OCI-M1 (cell line): Measurements from ENCODE around the gene B4GALT1.

Source experiments
- DNase-seq: peaks from one replicate; lab custom pipeline; 2025; lab: John Stamatoyannopoulos, UW

Gene B4GALT1

GRCh38 chr9:33139421-33140228, 27.5 kb downstream of the B4GALT1 start:
- DNase-seq = no peak

GRCh38 chr9:33138768-33139167, 28.4 kb downstream of the B4GALT1 start:
- DNase-seq = no peak

GRCh38 chr9:33137781-33138264, 29.3 kb downstream of the B4GALT1 start:
- no peak for DNase-seq

- no peak for DNase-seq
Measured at GRCh38 chr9:33136721-33137670, 30.1 kb downstream of the B4GALT1 start.

GRCh38 chr9:33135470-33135958, 31.6 kb downstream of the B4GALT1 start:
- DNase-seq = no peak

GRCh38 chr9:33135031-33135461, 32.1 kb downstream of the B4GALT1 start:
- DNase-seq = no peak

- no peak for DNase-seq
Measured at GRCh38 chr9:33133186-33133585, 34.0 kb downstream of the B4GALT1 start.

- DNase-seq = no peak
Measured at GRCh38 chr9:33131790-33132772, 35.1 kb downstream of the B4GALT1 start.

GRCh38 chr9:33130961-33131789, 36.0 kb downstream of the B4GALT1 start:
- DNase-seq = no peak

GRCh38 chr9:33129886-33130881, 37.0 kb downstream of the B4GALT1 start:
- DNase-seq = peak; percentile 19

- no peak for DNase-seq
Measured at GRCh38 chr9:33129251-33129885, 37.8 kb downstream of the B4GALT1 start.

GRCh38 chr9:33128570-33128969, 38.6 kb downstream of the B4GALT1 start:
- no peak for DNase-seq

GRCh38 chr9:33127881-33128280, 39.3 kb downstream of the B4GALT1 start:
- DNase-seq = no peak

- DNase-seq = no peak
Measured at GRCh38 chr9:33125871-33126823, 41.0 kb downstream of the B4GALT1 start.

GRCh38 chr9:33125461-33125860, 41.7 kb downstream of the B4GALT1 start:
- no peak for DNase-seq

- no peak for DNase-seq
Measured at GRCh38 chr9:33124751-33125381, 42.3 kb downstream of the B4GALT1 start.

- no peak for DNase-seq
Measured at GRCh38 chr9:33124046-33124445, 43.1 kb downstream of the B4GALT1 start.
